NCI-H2227 (cell line): ENCODE measurements around the gene RBM10.

Source experiments
- DNase-seq: peaks from one replicate; lab custom pipeline; 2025; ENCODE audit not compliant: unreplicated experiment; lab: John Stamatoyannopoulos, UW

The RBM10 gene

GRCh38 chrX:47174846-47175587 lies 30.0 kb downstream of the RBM10 start:
- DNase-seq: no peak

GRCh38 chrX:47175588-47175980 lies 30.6 kb downstream of the RBM10 start:
- DNase-seq: no peak

- no peak for DNase-seq
These were observed 31.2 kb downstream of the RBM10 start for GRCh38 chrX:47176101-47176740.

GRCh38 chrX:47177079-47177478 lies 32.1 kb downstream of the RBM10 start:
- no peak for DNase-seq

DNA sequence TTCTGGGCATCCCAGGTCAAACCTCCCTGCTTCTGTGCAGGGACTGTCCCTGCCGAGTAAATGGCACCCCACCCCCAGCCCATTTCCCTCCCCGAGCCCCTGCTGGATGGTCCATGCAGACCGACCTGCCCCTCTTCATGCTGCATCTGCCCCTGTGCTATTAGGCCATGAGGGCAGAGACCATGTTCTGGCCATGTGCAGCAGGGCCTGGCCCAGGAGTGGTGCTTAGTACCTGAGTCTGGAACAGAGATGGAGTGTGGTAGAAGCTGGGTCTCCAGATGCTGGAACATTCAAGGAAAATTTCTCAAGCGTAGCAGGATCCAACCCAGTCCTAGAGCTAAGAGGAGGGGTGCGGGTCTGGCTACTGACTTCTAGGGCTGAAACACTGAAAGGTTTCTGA lies 33.3 kb downstream of the RBM10 start:
- DNase-seq: no peak

GRCh38 chrX:47179221-47179927 lies 34.4 kb downstream of the RBM10 start:
- no peak for DNase-seq

DNA sequence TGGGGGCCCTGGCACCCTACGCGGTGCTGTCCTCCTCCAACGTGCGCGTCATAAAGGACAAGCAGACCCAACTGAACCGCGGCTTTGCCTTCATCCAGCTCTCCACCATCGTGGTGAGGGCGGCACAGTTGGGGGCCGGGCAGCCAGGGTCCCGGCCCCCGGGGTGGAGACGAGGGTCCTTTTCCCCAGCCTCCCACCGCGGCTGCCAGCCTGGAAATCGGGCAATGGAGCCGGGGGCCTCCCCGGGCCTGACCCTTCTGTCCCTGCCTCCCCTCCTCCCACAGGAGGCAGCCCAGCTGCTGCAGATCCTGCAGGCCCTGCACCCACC lies 34.9 kb downstream of the RBM10 start:
- DNase-seq: no peak

- DNase-seq: no peak
These were observed 35.3 kb downstream of the RBM10 start for GRCh38 chrX:47180346-47180745.

GRCh38 chrX:47181301-47181700 lies 36.3 kb downstream of the RBM10 start:
- DNase-seq: no peak

GRCh38 chrX:47182106-47182700 lies 37.2 kb downstream of the RBM10 start:
- DNase-seq: no peak

GRCh38 chrX:47184486-47184885 lies 39.5 kb downstream of the RBM10 start:
- no peak for DNase-seq

GRCh38 chrX:47185241-47185640 lies 40.2 kb downstream of the RBM10 start:
- DNase-seq: no peak

DNA sequence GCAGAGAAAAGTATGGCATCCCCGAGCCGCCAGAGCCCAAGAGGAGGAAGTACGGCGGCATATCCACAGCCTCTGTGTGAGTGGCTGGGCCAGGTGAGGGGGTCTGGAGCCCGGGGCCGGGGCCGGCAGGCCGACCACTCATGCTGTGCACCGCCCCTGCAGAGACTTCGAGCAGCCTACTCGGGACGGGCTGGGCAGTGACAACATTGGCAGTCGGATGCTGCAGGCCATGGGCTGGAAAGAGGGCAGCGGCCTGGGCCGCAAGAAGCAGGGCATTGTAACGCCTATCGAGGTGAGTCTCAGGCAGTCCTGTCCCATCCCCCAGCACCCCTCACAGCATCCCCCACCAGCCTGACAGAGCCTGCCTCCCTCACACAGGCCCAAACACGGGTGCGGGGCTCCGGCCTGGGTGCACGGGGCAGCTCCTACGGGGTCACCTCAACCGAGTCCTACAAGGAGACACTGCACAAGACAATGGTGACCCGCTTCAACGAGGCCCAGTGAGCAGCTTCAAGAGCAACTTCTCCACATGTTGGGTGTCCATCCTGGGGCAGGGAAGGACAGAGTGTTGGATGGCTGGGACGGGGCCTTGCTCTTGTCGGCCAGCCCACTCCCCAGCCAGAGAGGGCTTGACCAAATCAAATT lies 41.2 kb downstream of the RBM10 start:
- no peak for DNase-seq

GRCh38 chrX:47187106-47187677 lies 42.2 kb downstream of the RBM10 start:
- no peak for DNase-seq

DNA sequence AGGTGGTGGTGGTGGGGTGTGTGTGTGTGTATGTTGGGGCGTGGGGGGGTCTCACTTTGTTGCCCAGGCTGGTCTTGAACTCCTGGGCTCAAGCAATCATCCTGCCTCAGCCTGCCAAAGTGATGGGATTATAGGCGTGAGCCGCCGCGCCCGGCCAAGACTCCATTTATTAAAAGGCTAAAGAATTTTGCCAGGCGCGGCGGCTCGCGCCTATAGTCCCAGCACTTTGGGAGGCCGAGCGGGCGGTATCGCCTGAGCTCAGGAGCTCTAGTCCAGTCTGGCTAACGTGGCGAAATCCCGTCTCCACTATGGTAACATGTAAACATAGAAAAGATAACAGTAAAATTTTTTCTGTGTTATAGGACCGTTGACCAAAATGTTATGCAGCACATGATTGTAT lies 44.9 kb downstream of the RBM10 start:
- DNase-seq: no peak

- peak; percentile 98 for DNase-seq
These were observed 45.6 kb downstream of the RBM10 start for GRCh38 chrX:47190445-47191269.

DNA sequence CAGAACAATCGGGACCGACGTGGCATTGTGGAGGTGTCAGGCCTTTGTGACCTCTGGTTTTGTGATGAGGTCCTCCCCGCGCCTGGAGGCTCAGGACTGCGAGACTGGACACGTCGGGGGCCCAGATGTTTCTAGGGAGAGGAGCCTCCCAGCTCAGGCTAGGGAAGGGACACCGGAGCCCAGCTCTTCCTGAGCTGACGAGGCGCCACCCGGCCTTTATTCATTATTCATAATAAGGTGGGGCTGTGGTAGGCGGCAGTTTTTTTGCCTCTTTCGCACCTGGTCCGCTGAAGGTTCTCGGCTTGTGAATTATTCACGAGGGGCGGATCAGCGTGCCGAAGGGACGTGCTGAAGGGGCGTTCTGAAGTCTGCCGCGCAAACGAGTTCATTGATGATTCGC lies 46.3 kb downstream of the RBM10 start:
- DNase-seq: peak; percentile 61

DNA sequence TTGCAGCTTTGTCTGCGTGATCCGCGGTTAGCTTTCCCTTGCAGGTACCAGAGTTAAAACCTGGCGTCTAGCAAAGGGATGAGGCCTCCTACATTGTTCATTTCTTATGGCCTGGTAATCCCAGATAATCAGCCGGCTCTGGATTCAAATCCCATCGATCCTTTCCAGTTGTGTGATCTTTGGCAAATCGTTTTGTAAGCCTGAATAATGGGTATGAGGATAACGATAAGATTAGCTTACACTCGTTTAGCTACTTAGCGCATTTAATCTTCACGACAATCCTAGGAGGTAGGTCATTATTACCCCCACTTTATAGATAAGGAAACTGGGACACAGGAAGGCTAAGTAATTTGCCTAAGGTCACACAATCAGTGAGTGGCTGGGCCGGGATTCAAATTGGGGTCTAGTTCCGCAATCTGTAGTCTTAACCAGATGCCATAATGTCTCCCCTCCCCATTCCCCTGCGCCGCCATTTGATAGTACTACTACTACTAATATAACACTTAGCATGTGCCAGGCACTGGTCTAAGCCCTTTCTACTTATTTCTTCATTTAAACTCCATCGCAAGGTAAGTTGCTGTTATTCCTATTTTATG lies 46.9 kb downstream of the RBM10 start:
- DNase-seq: no peak

DNA sequence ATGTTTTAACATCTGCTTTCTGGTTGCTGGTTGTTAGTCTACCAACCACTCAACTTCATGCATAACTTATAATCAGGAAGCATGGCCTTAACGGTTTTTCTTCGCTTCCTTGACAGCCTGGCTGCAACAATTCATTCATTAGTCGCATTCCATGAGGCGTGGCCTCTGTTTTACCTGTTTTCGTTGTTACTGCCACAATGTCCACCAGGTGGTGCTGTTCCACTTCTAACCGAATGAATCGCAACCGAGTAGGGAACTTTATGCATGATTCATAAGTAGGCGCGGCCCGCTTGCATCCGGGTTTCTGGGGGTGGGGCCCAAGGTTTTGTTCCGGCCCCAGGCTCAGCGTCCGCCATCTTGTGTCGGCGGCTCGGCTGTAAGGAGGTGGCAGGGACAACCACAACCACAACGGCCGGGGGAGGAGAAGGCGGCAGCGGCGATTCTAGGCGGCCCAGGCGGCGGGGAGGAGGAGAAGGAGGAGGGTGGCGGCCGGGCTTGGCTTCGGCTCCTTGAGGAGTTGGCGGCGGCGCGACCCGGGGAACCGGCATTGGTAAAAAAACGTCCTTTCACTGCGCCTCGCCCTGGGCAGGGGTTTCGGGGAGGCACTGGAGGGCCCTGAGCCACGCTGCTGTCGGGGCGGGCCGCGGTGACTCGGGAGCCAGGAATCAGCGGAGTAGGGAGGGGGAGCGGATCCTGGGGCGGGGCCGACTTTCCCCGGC lies 48.6 kb downstream of the RBM10 start, which contains the start of gene UBA1:
Gene UBA1, plus strand, starts transcription at position 355 of the 719 bp plus-strand sequence. CDS start 4,974 bp downstream, outside the sequence.
- peak; percentile 99 for DNase-seq
